Cardiac muscle cell (in vitro differentiated cells and primary cell): ENCODE data around the gene USP38. TPM values are rescaled to one million over a fixed set of nuclear protein-coding genes. Genes with fewer than 3 reads are reported as not detected.
"Not testable (repeated sequence)": the region's sequence is repeated elsewhere in the genome, so short reads cannot be mapped to it uniquely, and the experiment has no call there.

ENCODE experiments used
- DNase-seq, 2 donors: peaks; one replicate each; pipeline versions ENCODE4 v3.0.0 to v3.0.0-alpha.2; 2010 to 2017; ENCODE audit warnings: low read depth in 1 of 2, low spot score in 1 of 2
- H3K27ac ChIP-seq: fragments of 200-600 bp; sonication (generic); 2 replicates; pipeline ENCODE4 v1.5.1; 2016
- H3K27me3 ChIP-seq: fragments of 200-600 bp; sonication (generic); 2 replicates; pipeline ENCODE4 v1.6.0; 2016; ENCODE audit warnings: control low read depth
- H3K36me3 ChIP-seq: fragments of 200-600 bp; sonication (generic); 2 replicates; pipeline ENCODE4 v1.5.1; 2016; ENCODE audit warnings: control low read depth
- H3K4me1 ChIP-seq: fragments of 200-600 bp; sonication (generic); 2 replicates; pipeline ENCODE4 v1.8.1; 2017; ENCODE audit warnings: low read depth, mild to moderate bottlenecking, mixed run types
- H3K4me3 ChIP-seq: fragments of 200-600 bp; sonication (generic); 2 replicates; pipeline ENCODE4 v1.5.1; 2016; ENCODE audit warnings: mild to moderate bottlenecking
- H3K9me3 ChIP-seq: fragments of 200-600 bp; sonication (generic); 2 replicates; pipeline ENCODE4 v1.5.1; 2017; ENCODE audit warnings: low read depth, mild to moderate bottlenecking, control low read depth
- polyA plus RNA-seq: library from polyadenylated mRNA; unstranded; fragments of >200 nt; fragmentation: Nextera tagmentation; extraction: Ambion mirVana; gene quantifications from 2 replicates; pipeline ENCODE4 v1.2.1, GENCODE V29; 2016
- total RNA-seq: library from RNA; depleted of rRNA; stranded (reverse); fragments of >200 nt; gene quantifications from 2 replicates; pipeline ENCODE4 v1.2.3, GENCODE V29; 2016
- TF ChIP-seq, protein P1 (sequence below): IDR thresholded peaks from 2 replicates; pipeline ENCODE4 v1.5.1; 2012; ENCODE audit warnings: low read depth, mild to moderate bottlenecking, low read length

Gene USP38
- total and polyA plus RNA-seq, 2 experiments from 2014 or later: 8.7 to 21.0 TPM

DNA sequence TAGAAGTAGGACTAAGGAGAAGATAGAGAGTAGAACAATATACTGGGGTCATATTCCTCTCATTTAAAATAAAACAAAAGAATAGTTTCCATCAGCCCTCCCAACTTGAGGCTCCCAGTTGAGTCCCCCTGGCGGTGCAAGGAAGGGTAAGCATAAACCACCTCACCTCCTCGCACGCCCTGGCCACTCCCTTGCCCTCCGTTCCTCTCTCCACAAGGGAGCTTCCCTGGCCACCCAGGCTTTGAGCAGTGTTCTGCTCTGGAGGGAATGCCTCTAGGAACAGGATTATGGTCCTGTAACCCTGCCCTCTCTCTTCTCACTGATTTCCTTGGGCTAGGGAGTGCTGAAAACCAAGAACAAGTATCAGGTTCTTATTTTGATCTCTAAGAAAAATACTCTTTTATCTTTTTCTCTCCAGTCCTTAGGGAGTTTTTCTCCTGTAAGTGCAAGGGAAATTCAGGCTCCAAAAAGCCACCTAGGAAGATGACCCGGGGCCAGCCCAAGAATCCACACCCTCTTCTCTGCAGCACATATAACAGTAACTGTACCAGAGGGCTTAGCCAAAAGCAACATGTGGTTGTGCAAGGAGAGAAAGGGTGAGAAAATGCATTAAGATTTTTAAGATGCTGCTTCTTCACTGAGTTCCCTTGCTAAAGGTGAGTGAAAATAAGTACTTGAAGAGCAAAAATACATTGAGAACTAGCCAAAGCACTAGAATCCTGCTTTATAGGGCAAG is 69.9 kb downstream of the USP38 start:
- no peaks in the 10 kb centered on the region for H3K4me1 ChIP-seq
- H3K27ac ChIP-seq: no peak overlapping the region
- H3K4me3 ChIP-seq: no peak overlapping the region
- H3K36me3 ChIP-seq: no peaks in the 10 kb centered on the region
- TF ChIP-seq, protein P1, sequence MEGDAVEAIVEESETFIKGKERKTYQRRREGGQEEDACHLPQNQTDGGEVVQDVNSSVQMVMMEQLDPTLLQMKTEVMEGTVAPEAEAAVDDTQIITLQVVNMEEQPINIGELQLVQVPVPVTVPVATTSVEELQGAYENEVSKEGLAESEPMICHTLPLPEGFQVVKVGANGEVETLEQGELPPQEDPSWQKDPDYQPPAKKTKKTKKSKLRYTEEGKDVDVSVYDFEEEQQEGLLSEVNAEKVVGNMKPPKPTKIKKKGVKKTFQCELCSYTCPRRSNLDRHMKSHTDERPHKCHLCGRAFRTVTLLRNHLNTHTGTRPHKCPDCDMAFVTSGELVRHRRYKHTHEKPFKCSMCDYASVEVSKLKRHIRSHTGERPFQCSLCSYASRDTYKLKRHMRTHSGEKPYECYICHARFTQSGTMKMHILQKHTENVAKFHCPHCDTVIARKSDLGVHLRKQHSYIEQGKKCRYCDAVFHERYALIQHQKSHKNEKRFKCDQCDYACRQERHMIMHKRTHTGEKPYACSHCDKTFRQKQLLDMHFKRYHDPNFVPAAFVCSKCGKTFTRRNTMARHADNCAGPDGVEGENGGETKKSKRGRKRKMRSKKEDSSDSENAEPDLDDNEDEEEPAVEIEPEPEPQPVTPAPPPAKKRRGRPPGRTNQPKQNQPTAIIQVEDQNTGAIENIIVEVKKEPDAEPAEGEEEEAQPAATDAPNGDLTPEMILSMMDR: no peak
- H3K27me3 ChIP-seq: no peaks in the 10 kb centered on the region
- no peak for DNase-seq
- H3K9me3 ChIP-seq: no peaks in the 10 kb centered on the region

DNA sequence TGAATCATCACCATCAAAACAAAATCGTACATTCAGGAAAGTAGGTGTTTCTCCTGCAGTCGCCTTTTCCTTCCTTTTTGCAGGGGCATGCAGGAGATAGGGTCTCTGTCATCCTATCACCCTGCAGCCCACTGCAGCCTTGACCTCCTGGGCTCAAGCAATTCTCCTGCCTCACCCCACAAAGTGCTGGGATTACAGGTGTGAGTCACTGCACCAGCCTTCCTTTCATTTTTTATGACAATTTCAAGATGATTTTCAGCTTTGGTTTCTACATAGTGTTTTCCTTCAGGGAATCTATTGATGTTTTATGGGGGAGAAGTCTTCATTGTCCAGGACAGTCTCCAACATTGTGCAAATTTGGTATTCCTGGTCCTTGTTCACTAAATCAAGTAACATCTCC is 71.7 kb downstream of the USP38 start:
- H3K4me3 ChIP-seq: no peak overlapping the region
- TF ChIP-seq, protein P1: no peak
- H3K4me1 ChIP-seq: no peaks in the 10 kb centered on the region
- H3K9me3 ChIP-seq: no peaks in the 10 kb centered on the region
- no peaks in the 10 kb centered on the region for H3K36me3 ChIP-seq
- DNase-seq: no peak
- no peak overlapping the region for H3K27ac ChIP-seq
- H3K27me3 ChIP-seq: no peaks in the 10 kb centered on the region

DNA sequence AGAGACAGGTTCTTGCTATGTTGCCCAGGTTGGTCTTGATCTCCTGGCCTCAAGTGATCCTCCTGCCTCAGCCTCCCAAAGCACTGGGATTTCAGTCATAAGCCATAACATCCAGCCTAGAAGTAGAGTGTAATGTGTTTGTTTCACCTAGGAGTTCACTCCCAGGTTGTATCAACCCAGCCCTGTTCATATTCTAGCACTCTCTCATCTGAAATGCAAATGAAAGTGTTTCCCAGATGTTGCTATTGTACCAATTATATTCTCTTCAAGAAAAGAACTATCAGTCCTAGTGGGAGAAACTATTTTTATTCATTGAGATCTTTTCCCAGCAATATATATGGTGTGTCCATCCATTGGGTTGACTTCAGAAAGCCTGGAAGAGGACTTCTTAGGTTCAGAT is 72.6 kb downstream of the USP38 start:
- no peaks in the 10 kb centered on the region for H3K27me3 ChIP-seq
- H3K36me3 ChIP-seq: no peaks in the 10 kb centered on the region
- H3K27ac ChIP-seq: no peak overlapping the region
- TF ChIP-seq, protein P1: no peak
- H3K9me3 ChIP-seq: no peaks in the 10 kb centered on the region
- no peak for DNase-seq
- no peak overlapping the region for H3K4me3 ChIP-seq
- no peaks in the 10 kb centered on the region for H3K4me1 ChIP-seq

DNA sequence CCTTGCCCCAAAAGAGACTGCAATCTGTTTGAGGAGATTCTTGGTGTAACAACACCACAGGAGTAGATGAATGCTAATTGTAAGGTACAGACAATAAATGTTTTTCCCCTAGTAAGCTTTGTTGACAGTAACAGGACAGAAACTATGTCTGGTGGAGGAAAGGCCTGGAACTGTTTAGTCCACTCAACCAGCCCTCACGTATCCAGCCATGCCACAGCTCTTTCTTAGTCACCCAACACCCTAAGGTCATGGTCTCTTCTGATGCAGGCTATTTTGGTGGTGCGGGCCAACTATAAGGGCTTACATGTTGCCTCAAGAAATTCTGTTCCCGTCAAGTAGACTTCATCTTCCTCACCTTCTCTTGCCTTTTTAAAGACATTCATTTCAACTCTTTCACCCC is 76.0 kb downstream of the USP38 start:
- H3K36me3 ChIP-seq: no peaks in the 10 kb centered on the region
- no peak for DNase-seq
- TF ChIP-seq, protein P1: no peak

DNA sequence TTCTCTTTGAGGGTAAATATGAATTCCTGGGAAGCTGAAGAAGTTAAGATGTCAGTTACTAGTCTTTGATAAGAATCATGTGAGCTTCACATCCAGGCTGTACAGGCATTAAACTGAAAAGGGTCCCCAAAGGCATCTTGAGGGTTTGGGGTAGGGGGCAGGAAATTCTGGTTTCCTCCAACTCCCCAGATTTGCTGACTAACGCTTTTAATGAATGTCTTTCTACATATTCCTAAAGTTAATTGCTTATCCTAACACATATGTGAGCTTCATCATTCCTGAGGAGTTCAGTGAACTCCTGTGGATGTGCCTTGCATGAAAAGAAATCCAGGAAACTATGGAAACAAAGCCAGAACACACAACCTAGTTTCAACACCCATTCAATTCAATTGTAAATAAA is 78.1 kb downstream of the USP38 start:
- no peaks in the 10 kb centered on the region for H3K9me3 ChIP-seq
- no peak overlapping the region for H3K4me3 ChIP-seq
- DNase-seq: no peak
- H3K4me1 ChIP-seq: no peaks in the 10 kb centered on the region
- no peaks in the 10 kb centered on the region for H3K36me3 ChIP-seq
- H3K27me3 ChIP-seq: no peaks in the 10 kb centered on the region
- H3K27ac ChIP-seq: no peak overlapping the region
- TF ChIP-seq, protein P1: no peak

More for the DNA sequence above, 76.0 kb downstream of the USP38 start:
- no peak overlapping the region for H3K4me3 ChIP-seq
- no peaks in the 10 kb centered on the region for H3K4me1 ChIP-seq
- no peak overlapping the region for H3K27ac ChIP-seq
- no peaks in the 10 kb centered on the region for H3K9me3 ChIP-seq
- no peaks in the 10 kb centered on the region for H3K27me3 ChIP-seq

DNA sequence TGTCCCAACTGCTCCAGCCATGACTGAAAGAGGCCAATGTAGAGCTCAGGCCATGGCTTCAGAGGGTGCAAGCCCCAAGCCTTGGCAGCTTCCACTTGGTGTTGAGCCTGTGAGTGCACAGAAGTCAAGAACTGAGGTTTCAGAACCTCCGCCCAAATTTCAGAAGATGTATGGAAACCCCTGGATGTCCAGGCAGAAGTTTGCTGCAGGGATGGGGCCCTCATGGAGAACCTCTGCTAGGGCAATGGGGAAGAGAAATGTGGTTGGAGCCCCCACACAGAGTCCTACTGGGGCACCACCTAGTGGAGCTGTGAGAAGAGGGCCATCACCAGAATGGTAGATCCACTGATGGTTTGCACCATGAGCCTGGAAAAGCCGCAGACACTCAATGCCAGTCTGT is 83.0 kb downstream of the USP38 start:
- H3K4me3 ChIP-seq, H3K27ac ChIP-seq, DNase-seq, H3K27me3 ChIP-seq, H3K9me3 ChIP-seq, H3K4me1 ChIP-seq, H3K36me3 ChIP-seq: not testable (repeated sequence)
